Measurements from ENCODE around the gene MOGAT1. TPM values are rescaled to one million over a fixed set of nuclear protein-coding genes. Genes with fewer than 3 reads are reported as not detected.

Gene MOGAT1
- total and polyA plus RNA-seq, 2 of the 13 experiments (the other 11 are each of a cell fraction or from before 2014, with no cell fraction given) = 0.98 to 4.3 TPM

- TF ChIP-seq ZNF775 (CRISPR knock-in tag; IDR thresholded peaks at IDR 0.05; ENCODE audit: borderline replicate concordance) (peak; percentile 34; the same call in 1 of the 2 replicates), HNF1B (CRISPR knock-in tag; IDR thresholded peaks at IDR 0.05) (0 out of 2 replicates have a peak, but pooled peaks have one; percentile 56), ZNF770 (CRISPR knock-in tag; IDR thresholded peaks at IDR 0.05) (peak; percentile 65), MAF1 (CRISPR knock-in tag; IDR thresholded peaks at IDR 0.05; ENCODE audit: borderline replicate concordance) (peak; percentile 60; the same call in 1 of the 2 replicates), YY1 (IDR thresholded peaks at IDR 0.05; ENCODE audit: insufficient read depth, insufficient replicate concordance, low read depth, low read length) (peak; percentile 32), CEBPB (IDR thresholded peaks at IDR 0.05; ENCODE audit: borderline replicate concordance, low read depth, low read length) (no peak), ZFP36L1 (CRISPR knock-in tag; IDR thresholded peaks at IDR 0.05) (no peak; the same call in 1 of the 2 replicates), CREB1 (IDR thresholded peaks at IDR 0.05) (no peak), CREB1 (CRISPR knock-in tag; IDR thresholded peaks at IDR 0.05) (no peak), ZNF576 (CRISPR knock-in tag; IDR thresholded peaks at IDR 0.05) (no peak), ZNF207 (IDR thresholded peaks at IDR 0.05; ENCODE audit: borderline replicate concordance) (no peak), NFE2 (CRISPR knock-in tag; IDR thresholded peaks at IDR 0.05) (no peak), TBX2 (CRISPR knock-in tag; IDR thresholded peaks at IDR 0.05; ENCODE audit: borderline replicate concordance) (peak; percentile 92), JARID2 (CRISPR knock-in tag; IDR thresholded peaks at IDR 0.05; ENCODE audit: insufficient replicate concordance) (no peak), PHF21A (CRISPR knock-in tag; IDR thresholded peaks at IDR 0.05) (peak; percentile 83), TMF1 (CRISPR knock-in tag; IDR thresholded peaks at IDR 0.05; ENCODE audit: low read depth) (peak; percentile 93), THYN1 (CRISPR knock-in tag; IDR thresholded peaks at IDR 0.05; ENCODE audit: borderline replicate concordance, low read depth) (0 out of 2 replicates have a peak, but pooled peaks have one; percentile 72), HIVEP1 (CRISPR knock-in tag; IDR thresholded peaks at IDR 0.05) (no peak), SMAD9 (CRISPR knock-in tag; IDR thresholded peaks at IDR 0.05) (no peak), ZNF124 (CRISPR knock-in tag; IDR thresholded peaks at IDR 0.05) (peak; percentile 88), PRPF4 (IDR thresholded peaks at IDR 0.05; ENCODE audit: low read depth, low read length, poor library complexity, severe bottlenecking) (no peak), ZNF382 (CRISPR knock-in tag; IDR thresholded peaks at IDR 0.05; ENCODE audit: borderline replicate concordance) (no peak)
- TF ChIP-seq, protein P1, sequence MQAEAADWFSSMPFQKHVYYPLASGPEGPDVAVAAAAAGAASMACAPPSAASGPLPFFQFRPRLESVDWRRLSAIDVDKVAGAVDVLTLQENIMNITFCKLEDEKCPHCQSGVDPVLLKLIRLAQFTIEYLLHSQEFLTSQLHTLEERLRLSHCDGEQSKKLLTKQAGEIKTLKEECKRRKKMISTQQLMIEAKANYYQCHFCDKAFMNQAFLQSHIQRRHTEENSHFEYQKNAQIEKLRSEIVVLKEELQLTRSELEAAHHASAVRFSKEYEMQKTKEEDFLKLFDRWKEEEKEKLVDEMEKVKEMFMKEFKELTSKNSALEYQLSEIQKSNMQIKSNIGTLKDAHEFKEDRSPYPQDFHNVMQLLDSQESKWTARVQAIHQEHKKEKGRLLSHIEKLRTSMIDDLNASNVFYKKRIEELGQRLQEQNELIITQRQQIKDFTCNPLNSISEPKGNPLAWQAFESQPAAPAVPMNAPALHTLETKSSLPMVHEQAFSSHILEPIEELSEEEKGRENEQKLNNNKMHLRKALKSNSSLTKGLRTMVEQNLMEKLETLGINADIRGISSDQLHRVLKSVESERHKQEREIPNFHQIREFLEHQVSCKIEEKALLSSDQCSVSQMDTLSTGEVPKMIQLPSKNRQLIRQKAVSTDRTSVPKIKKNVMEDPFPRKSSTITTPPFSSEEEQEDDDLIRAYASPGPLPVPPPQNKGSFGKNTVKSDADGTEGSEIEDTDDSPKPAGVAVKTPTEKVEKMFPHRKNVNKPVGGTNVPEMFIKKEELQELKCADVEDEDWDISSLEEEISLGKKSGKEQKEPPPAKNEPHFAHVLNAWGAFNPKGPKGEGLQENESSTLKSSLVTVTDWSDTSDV (CRISPR knock-in tag; IDR thresholded peaks at IDR 0.05) = peak; percentile 91
These were observed at the start of gene MOGAT1 (continued) for GRCh38 chr2:222671259-222672067.

Data from HepG2 (cell line).